ENCODE results near the gene HLA-DOB.
"Not testable (repeated sequence)": the region's sequence is repeated elsewhere in the genome, so short reads cannot be mapped to it uniquely, and the experiment has no call there.

Gene HLA-DOB

GRCh38 chr6:32814145-32814544 is 2.7 kb downstream of the HLA-DOB start:
- DNase-seq (ENCODE audit: low read depth in 2 of 2), result no peak

- no peak for DNase-seq (ENCODE audit: low read depth in 2 of 2)
Observed at GRCh38 chr6:32809171-32809570, 7.6 kb downstream of the HLA-DOB start.

- DNase-seq (ENCODE audit: low read depth in 2 of 2), result no peak
Observed at GRCh38 chr6:32807020-32807580, 9.7 kb downstream of the HLA-DOB start.

- not testable (repeated sequence) for DNase-seq (ENCODE audit: low read depth in 2 of 2)
Observed at GRCh38 chr6:32805404-32805803, 11.4 kb downstream of the HLA-DOB start.

GRCh38 chr6:32803416-32803815 is 13.4 kb downstream of the HLA-DOB start:
- no peak for DNase-seq (ENCODE audit: low read depth in 2 of 2)

GRCh38 chr6:32799740-32800139 is 17.1 kb downstream of the HLA-DOB start:
- no peak for DNase-seq (ENCODE audit: low read depth in 2 of 2)

- DNase-seq (ENCODE audit: low read depth in 2 of 2), result no peak
Observed at GRCh38 chr6:32799168-32799567, 17.6 kb downstream of the HLA-DOB start.

- DNase-seq (ENCODE audit: low read depth in 2 of 2), result peak; percentile 75 to 84
Observed at GRCh38 chr6:32796848-32797776, 19.7 kb downstream of the HLA-DOB start.

- DNase-seq (ENCODE audit: low read depth in 2 of 2), result no peak
Observed at GRCh38 chr6:32794510-32794909, 22.3 kb downstream of the HLA-DOB start.

GRCh38 chr6:32792901-32793435 is 23.8 kb downstream of the HLA-DOB start:
- no peak for DNase-seq (ENCODE audit: low read depth in 2 of 2)

- DNase-seq (ENCODE audit: low read depth in 2 of 2), result no peak
Observed at GRCh38 chr6:32790306-32790705, 26.5 kb downstream of the HLA-DOB start.

- DNase-seq (ENCODE audit: low read depth in 2 of 2), result no peak
Observed at GRCh38 chr6:32785781-32786533, 30.8 kb downstream of the HLA-DOB start.

GRCh38 chr6:32782923-32783322 is 33.9 kb downstream of the HLA-DOB start:
- not testable (repeated sequence) for DNase-seq (ENCODE audit: low read depth in 2 of 2)

GRCh38 chr6:32779036-32779435 is 37.8 kb downstream of the HLA-DOB start:
- DNase-seq (ENCODE audit: low read depth in 2 of 2), result no peak

- DNase-seq (ENCODE audit: low read depth in 2 of 2), result no peak
Observed at GRCh38 chr6:32775071-32775470, 41.7 kb downstream of the HLA-DOB start.

GRCh38 chr6:32774426-32774825 is 42.4 kb downstream of the HLA-DOB start:
- no peak for DNase-seq (ENCODE audit: low read depth in 2 of 2)

- DNase-seq (ENCODE audit: low read depth in 2 of 2), result no peak
Observed at GRCh38 chr6:32772656-32773055, 44.1 kb downstream of the HLA-DOB start.

- no peak for DNase-seq (ENCODE audit: low read depth in 2 of 2)
Observed at GRCh38 chr6:32764048-32764447, 52.8 kb downstream of the HLA-DOB start.

- no peak for DNase-seq (ENCODE audit: low read depth in 2 of 2)
Observed at GRCh38 chr6:32763421-32763820, 53.4 kb downstream of the HLA-DOB start, which contains the start of gene HLA-DQB2. Gene HLA-DQB2, minus strand, starts transcription at chr6:32763532. Its CDS starts 62 bp downstream, at chr6:32763470.
